Kidney glomerular epithelial cell (primary cell): ENCODE results near the gene CCDC39.

ENCODE experiments used
- DNase-seq: peaks from one replicate; lab custom pipeline; 2025; lab: John Stamatoyannopoulos, UW

CCDC39 gene

GRCh38 chr3:180679178-180680096, at the start of gene CCDC39:
CCDC39 (minus strand) TSS chr3:180679489; CDS start chr3:180679380, 109 bp downstream.
- peak; percentile 66 for DNase-seq

- no peak for DNase-seq
These were observed 40.7 kb upstream of the CCDC39 start for GRCh38 chr3:180720012-180720411.

GRCh38 chr3:180707896-180708295, 28.6 kb upstream of the CCDC39 start:
- DNase-seq = no peak

GRCh38 chr3:180705619-180706018, 26.3 kb upstream of the CCDC39 start:
- DNase-seq = no peak

- DNase-seq = no peak
These were observed 25.2 kb upstream of the CCDC39 start for GRCh38 chr3:180704532-180704931.

- DNase-seq = no peak
These were observed 21.7 kb upstream of the CCDC39 start for GRCh38 chr3:180700941-180701340.

GRCh38 chr3:180698760-180699270, 19.5 kb upstream of the CCDC39 start:
- no peak for DNase-seq

- no peak for DNase-seq
These were observed 15.0 kb upstream of the CCDC39 start for GRCh38 chr3:180694321-180694720.

GRCh38 chr3:180693656-180694055, 14.4 kb upstream of the CCDC39 start:
- DNase-seq = no peak

- DNase-seq = no peak
These were observed 10.8 kb upstream of the CCDC39 start for GRCh38 chr3:180690061-180690460.

- no peak for DNase-seq
These were observed 5.5 kb upstream of the CCDC39 start for GRCh38 chr3:180684807-180685206.

GRCh38 chr3:180683816-180684215, 4.5 kb upstream of the CCDC39 start:
- no peak for DNase-seq

- DNase-seq = peak; percentile 66
These were observed 775 bp upstream of the CCDC39 start for GRCh38 chr3:180680097-180680430.

- DNase-seq = no peak
These were observed 1.1 kb downstream of the CCDC39 start for GRCh38 chr3:180678231-180678630.

GRCh38 chr3:180661444-180661843, 17.8 kb downstream of the CCDC39 start:
- DNase-seq = no peak

- no peak for DNase-seq
These were observed 22.2 kb downstream of the CCDC39 start for GRCh38 chr3:180657094-180657493.

GRCh38 chr3:180656406-180656805, 22.9 kb downstream of the CCDC39 start:
- DNase-seq = no peak

- DNase-seq = no peak
These were observed 33.0 kb downstream of the CCDC39 start for GRCh38 chr3:180646187-180646790.

GRCh38 chr3:180640987-180641386, 38.3 kb downstream of the CCDC39 start:
- DNase-seq = no peak

- no peak for DNase-seq
These were observed 45.6 kb downstream of the CCDC39 start for GRCh38 chr3:180633722-180634121.

GRCh38 chr3:180631317-180631716, 48.0 kb downstream of the CCDC39 start:
- DNase-seq = no peak

- DNase-seq = no peak
These were observed 48.9 kb downstream of the CCDC39 start for GRCh38 chr3:180630371-180630770.

- DNase-seq = no peak
These were observed 52.4 kb downstream of the CCDC39 start for GRCh38 chr3:180626844-180627243.
